HG03139 (cell line): ENCODE results near the gene ERV3-1.
"Not testable (repeated sequence)": the region's sequence is repeated elsewhere in the genome, so short reads cannot be mapped to it uniquely, and the experiment has no call there.

Experiments
- ATAC-seq: cut with Tn5 transposase; IDR thresholded peaks from one replicate; pipeline ENCODE4 v1.9.1; 2021; ENCODE audit not compliant: unreplicated experiment

ERV3-1 gene

DNA sequence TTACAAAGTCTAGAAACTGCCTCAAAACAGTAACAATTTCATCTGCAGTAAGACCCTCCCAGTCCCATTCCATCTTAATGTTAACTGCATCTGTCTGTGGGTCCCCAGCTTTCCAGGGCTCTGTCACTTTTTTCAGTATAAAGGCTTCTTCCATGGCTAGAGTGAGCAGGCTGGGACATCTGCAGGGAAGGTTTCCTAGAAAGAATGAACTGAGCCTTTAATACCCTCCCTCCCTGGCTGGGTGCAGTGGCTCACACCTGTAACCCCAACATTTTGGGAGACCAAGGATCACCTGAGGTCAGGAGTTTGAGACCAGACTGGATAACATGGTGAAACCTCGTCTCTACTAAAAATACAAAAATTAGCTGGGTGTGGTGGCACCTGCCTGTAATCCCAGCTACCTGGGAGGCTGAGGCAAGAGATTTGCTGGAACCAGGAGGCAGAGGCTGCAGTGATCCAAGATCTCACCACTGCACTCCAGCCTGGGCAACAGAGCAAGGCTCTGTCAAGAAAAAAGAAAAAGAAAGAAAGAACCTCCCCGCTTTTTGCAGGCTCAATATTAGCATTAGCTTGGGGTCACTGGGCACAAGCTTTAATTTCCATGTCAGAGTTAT, 3.4 kb downstream of the ERV3-1 start:
- no peak for ATAC-seq

DNA sequence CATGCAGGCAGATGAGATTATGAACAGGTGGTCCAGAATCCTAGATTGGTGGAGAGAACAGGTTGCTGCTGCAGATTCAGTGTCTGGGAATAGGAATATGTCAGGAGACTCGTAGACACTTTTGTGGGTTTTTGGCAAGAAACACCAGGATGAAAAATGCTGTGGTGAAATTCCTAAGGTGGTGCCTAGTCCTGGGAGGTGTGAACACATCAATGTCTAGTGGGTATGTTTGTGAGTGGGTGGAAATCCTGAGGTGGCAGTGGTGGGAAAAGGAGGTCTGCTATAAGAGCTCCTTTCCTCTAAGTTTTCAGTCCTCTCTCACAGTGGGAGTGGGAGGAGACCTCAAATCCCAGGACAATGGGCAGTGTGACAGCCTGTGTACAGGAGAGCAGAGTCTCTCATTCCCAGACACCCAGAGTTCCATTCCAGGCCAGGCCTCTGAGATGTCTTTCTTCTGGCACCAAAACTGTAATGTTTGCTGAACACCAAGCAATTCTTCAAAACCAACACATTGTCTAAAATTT, 5.1 kb downstream of the ERV3-1 start:
- ATAC-seq, result no peak

GRCh38 chr7:64999165-65000004, 7.1 kb downstream of the ERV3-1 start:
- ATAC-seq, result no peak

DNA sequence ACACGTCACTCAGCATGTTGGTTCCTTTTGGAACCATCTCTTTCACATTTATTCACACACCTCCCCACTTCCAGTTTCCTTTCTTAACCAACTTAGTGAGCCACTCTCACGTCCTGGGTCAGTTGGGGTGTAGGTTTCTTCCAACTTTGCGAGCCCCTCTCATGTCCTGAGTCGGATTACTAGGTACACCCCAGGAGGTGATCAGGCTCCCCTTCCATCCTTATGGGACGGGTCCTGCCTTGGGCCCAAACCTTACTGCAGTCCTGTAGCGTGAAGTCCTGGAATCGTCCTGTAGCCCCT, 7.7 kb downstream of the ERV3-1 start:
- no peak for ATAC-seq

GRCh38 chr7:64997927-64998391, 8.5 kb downstream of the ERV3-1 start:
- ATAC-seq, result no peak

DNA sequence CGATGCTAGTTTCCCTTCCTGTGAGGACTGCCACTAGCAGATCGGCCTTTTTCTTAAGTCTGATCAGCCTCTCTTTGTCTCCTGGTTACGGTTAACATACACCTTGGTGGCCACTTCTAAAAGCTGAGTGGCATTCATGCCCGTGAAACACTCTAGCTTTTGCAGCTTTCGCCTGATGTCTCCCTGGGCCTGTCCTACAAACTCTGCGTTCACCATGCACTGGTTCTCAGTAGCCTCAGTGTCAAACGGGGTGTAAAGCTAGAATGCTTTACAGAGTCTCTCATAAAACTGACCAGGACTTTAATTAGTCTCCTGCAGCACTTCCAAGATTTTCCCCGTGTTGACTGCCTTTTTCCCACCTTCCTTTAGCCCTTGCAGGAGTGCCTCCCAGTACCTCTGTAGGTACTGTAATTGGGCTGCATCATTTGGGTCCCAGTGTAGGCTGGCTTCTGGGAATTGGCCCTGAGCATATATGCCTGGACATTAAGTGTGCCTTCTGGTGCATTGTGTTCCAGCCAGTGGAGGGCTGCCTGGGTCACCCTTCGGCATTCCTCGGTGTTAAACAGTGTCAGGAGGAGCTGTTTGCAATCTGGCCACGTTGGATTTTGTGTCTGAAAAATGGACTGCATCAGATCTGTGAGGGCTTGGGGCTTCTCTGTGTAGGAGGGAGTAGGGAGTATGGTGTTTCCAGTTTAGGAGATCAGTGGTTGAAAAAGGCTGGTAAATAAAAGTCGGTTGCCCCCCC, 9.2 kb downstream of the ERV3-1 start:
- ATAC-seq, result no peak

DNA sequence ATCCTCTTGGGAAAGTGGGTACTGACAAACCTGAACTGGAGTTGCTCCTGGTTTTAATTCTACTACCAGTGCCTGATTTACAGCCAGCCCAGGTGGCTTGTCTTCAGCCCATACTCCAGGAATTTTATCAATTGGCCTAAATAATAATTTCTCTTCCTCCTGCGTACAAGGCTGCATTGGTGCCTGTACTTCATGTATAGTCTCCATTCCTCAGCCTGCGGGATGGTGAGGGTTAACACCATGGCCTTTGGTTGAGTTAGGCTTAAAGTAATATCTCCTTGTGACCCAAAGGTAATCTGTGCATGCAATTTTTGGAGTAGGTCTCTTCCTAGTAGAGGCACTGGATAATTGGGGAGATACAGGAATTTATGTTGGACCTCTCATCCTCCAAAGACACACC, 10.2 kb downstream of the ERV3-1 start:
- no peak for ATAC-seq

DNA sequence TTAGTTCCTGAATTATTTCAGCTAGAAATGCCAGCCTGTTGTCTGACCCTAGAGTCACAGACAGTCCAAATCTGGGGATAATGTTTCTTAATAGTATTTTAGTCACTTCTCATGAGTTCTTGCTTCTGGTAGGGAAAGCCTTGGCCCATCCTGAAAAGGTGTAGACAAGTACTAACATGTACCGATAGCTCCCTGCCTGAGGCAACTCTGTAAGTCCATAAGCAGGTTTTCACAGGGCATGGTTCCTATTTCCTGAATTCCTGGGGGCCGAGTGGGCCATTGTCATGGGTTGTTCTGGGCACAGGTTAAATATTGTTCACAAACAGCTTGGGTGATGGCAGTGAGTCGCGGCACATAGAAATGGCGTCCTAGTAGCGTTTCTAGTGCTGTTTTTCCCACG, 12.6 kb downstream of the ERV3-1 start:
- ATAC-seq, result no peak

DNA sequence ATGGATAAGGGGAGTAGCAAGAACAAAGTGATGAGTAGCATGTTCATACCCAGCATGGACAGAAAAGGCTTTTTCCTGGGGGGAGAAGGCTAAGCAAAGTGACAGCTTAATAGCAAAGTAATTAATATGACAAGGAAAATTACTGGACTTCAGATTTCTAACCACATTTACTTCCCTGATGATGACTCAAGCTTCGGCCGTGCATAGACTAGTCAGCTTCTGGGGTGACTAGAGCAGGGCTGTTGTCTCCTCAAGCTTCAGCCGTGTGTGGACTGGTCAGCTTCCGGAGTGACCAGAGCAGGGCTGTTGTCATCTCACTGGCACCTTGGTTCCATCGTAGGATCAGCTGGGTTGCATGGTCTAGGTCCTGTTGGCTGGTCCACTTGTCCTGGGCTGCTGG, 13.5 kb downstream of the ERV3-1 start:
- ATAC-seq, result no peak

- ATAC-seq, result no peak
These were observed 15.6 kb downstream of the ERV3-1 start, which contains the start of gene ZNF117 for GRCh38 chr7:64990936-64991335. Gene ZNF117 (minus strand): TSS chr7:64991036.

DNA sequence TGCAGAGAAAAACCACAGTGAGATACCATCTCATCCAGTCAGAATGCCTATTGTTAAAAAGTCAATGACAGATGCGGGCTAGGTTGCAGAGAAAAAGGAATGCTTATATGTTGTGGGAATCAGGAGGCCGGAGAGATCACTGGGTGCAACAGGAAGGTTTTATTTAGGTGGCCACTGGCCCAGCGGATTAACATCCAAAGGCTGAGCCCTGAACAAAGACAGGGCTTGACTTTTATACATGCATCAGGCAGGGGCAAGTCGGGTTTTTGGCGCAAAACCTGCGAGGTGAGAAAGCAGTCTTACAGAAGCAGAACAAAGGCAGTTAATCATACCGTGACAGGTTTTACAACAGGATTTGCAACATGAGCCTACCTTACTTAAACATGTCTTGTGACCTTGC, 16.3 kb downstream of the ERV3-1 start:
- ATAC-seq, result no peak

DNA sequence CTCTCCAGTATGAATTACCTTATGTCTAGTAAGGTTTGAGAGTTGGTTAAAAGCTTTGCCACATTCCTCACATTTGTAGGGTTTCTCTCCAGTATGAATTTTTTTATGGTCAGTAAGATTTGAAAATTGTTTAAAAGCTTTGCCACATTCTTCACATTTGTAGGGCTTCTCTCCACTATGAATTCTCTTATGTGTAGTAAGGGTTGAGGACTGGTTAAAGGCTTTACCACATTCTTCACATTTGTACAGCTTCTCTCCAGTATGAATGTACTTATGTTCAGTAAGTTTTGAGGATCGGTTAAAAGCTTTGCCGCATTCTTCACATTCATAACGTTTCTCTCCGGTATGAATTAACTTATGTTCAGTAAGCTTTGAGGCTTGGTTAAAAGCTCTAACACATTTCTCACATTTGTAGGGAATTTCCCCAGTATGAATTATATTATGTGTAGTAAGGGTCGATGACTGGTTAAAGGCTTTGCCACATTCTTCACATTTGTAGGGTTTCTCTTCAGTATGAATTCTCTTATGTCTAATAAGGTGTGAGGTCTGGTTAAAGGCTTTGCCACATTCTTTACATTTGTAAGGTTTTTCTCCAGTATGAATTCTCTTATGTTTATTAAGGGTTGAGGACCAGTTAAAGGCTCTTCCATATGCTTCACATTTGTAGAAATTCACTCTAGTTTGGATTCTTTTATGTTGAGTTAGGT, 27.8 kb downstream of the ERV3-1 start:
- no peak for ATAC-seq

- no peak for ATAC-seq
These were observed 40.9 kb downstream of the ERV3-1 start for GRCh38 chr7:64965594-64965993.

- ATAC-seq, result no peak
These were observed 47.3 kb downstream of the ERV3-1 start for GRCh38 chr7:64959072-64959747.

DNA sequence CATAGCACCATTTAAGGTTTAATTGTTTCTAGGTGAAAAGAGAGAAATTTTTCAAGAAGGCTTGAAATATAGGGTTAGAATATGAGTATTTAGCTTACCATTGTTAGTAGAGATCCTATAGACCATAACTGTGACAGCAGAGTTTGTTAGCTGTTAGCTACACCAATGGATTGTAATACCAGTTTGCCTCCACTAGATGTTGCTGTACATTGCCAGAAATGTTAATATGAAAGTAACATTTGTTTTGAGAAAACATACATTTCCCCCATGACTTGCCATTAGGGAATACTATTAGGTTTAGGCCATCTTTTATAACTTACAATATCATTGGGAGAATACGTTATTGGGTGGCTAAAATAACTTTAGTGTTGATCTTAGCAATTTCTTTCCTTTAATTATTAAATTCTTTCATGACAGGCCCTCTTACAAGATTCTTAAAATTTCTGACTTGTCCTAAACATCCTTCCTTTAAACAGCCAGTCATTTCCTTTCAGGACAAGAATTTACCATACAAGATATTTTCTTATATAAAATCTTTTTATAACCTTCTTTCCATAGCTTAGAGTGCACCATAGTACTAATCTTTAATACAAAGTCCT, 55.1 kb downstream of the ERV3-1 start:
- ATAC-seq, result no peak

DNA sequence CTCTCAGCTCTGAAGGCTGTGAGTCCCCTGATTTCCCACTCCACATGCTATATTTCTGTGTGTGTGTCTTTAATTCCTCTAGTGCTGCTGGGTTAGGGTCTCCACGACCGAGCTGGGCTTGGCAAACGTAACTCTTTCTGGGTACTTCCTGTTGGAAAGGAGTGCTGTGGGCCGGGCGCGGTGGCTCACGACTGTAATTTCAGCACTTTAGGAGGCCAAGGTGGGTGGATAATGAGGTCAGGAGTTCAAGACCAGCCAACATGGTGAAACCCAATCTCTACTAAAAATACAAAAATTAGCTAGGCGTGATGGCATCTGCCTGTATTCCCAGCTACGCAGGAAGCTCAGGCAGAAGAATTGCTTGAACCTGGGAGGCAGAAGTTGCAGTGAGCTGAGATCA, 55.8 kb downstream of the ERV3-1 start:
- ATAC-seq, result not testable (repeated sequence)

- not testable (repeated sequence) for ATAC-seq
These were observed 57.7 kb downstream of the ERV3-1 start for GRCh38 chr7:64948774-64949173.

DNA sequence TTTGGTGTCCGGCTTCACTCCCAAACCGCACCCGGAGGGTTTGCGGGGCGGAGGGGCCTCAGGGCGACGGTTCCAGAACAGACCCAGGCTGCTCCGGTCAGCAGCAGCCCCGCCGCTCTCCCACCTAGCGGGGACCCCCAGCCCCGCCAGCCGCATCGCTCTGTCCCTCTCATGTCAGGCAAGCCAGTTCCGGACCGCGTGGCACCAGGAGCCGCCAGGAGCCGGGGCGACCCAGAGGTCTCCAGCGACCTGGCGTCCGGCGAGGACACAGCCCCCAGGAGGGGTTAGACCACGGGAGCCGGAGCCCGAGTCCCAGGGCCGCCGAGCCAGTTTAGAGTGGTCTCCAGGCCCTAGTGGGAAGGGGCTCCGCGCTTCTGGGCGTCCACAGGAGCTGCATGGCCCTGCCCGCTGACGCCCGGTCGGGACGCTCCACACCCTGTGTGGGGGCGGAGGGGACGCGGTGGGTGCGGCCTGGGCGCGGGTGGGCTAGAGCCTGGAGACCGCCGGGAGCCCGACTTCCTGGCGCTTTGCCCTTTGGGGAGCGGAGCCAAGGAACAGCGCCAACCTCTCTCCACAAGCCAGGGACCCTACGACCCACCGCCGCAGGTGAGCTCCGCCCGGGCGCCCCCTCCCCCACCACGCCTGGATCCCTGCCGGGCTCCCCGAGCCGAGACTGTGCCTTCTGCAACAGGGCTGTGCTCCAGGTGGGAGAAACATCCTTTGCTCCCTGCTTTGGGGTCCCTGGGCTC, 59.1 kb downstream of the ERV3-1 start:
- ATAC-seq, result no peak

GRCh38 chr7:64946772-64947171, 59.7 kb downstream of the ERV3-1 start:
- ATAC-seq, result no peak
